GM23338 (cell line): ENCODE measurements around the gene TRIO. TPM values are rescaled to one million over a fixed set of nuclear protein-coding genes. Genes with fewer than 3 reads are reported as not detected.

ENCODE experiments used
- ATAC-seq: fragments of 200-7000 bp; cut with Tn5 transposase; 3 replicates; pipeline ENCODE4 v1.9.1; 2020
- DNase-seq: peaks from one replicate; pipeline ENCODE4 v3.0.0-alpha.2; 2015; ENCODE audit warnings: low spot score
- H2AFZ ChIP-seq: fragments of 200-600 bp; sonication (generic); 2 replicates; pipeline ENCODE4 v1.8.0; 2016; ENCODE audit warnings: antibody characterized with exemption, mild to moderate bottlenecking, moderate library complexity
- H3F3A ChIP-seq: fragments of 200-600 bp; sonication (generic); replicated peaks from 2 replicates; pipeline ENCODE4 v1.8.0; 2017; ENCODE audit warnings: antibody characterized with exemption, mixed run types, low read depth
- H3K27ac ChIP-seq: fragments of 200-600 bp; sonication (generic); 2 replicates; pipeline ENCODE4 v1.6.1; 2016; ENCODE audit warnings: low read depth
- H3K27me3 ChIP-seq: fragments of 200-600 bp; sonication (generic); 2 replicates; pipeline ENCODE4 v1.8.0; 2016; ENCODE audit warnings: mild to moderate bottlenecking, mixed run types, moderate library complexity; ENCODE audit not compliant: insufficient read depth
- H3K36me3 ChIP-seq: fragments of 200-600 bp; sonication (generic); 2 replicates; pipeline ENCODE4 v1.8.0; 2016; ENCODE audit warnings: mild to moderate bottlenecking; ENCODE audit not compliant: insufficient read depth
- H3K4me1 ChIP-seq: fragments of 200-600 bp; sonication (generic); 2 replicates; pipeline ENCODE4 v1.8.0; 2016; ENCODE audit warnings: mild to moderate bottlenecking, moderate library complexity; ENCODE audit not compliant: insufficient read depth
- H3K4me2 ChIP-seq: fragments of 200-600 bp; sonication (generic); 2 replicates; pipeline ENCODE4 v1.7.1; 2017; ENCODE audit warnings: mixed run types
- H3K4me3 ChIP-seq: fragments of 200-600 bp; sonication (generic); 2 replicates; pipeline ENCODE4 v1.6.1; 2016; ENCODE audit warnings: mixed run types
- H3K79me2 ChIP-seq: fragments of 200-600 bp; sonication (generic); replicated peaks from 2 replicates; pipeline ENCODE4 v1.8.0; 2017; ENCODE audit warnings: mild to moderate bottlenecking; ENCODE audit not compliant: insufficient read depth
- H3K9me2 ChIP-seq: fragments of 200-600 bp; sonication (generic); 2 replicates; pipeline ENCODE4 v1.8.0; 2017; ENCODE audit not compliant: insufficient read depth
- H4K20me1 ChIP-seq: fragments of 200-600 bp; sonication (generic); replicated peaks from 2 replicates; pipeline ENCODE4 v1.8.0; 2017; ENCODE audit warnings: mild to moderate bottlenecking; ENCODE audit not compliant: insufficient read depth
- H3K27ac Mint-ChIP-seq: 2 replicates; pipeline ENCODE4 v1.8.0; 2020; ENCODE audit warnings: inconsistent platforms, mild to moderate bottlenecking, moderate library complexity, mixed read lengths
- H3K27me3 Mint-ChIP-seq: 3 replicates; pipeline ENCODE4 v1.8.0; 2022; ENCODE audit warnings: low read depth, mild to moderate bottlenecking, moderate library complexity, mixed read lengths, inconsistent platforms; ENCODE audit not compliant: insufficient read depth, poor library complexity
- H3K36me3 Mint-ChIP-seq: 3 replicates; pipeline ENCODE4 v1.8.0; 2021; ENCODE audit warnings: low read depth, mild to moderate bottlenecking, inconsistent platforms, moderate library complexity, mixed read lengths
- H3K4me1 Mint-ChIP-seq: 3 replicates; pipeline ENCODE4 v1.8.0; 2020; ENCODE audit warnings: mild to moderate bottlenecking, inconsistent platforms, mixed read lengths
- H3K4me3 Mint-ChIP-seq: 3 replicates; pipeline ENCODE4 v1.8.0; 2021; ENCODE audit warnings: moderate library complexity, mild to moderate bottlenecking, inconsistent platforms, mixed read lengths
- H3K9me3 Mint-ChIP-seq: 3 replicates; pipeline ENCODE4 v1.8.0; 2020; ENCODE audit warnings: moderate library complexity, mild to moderate bottlenecking, inconsistent platforms, mixed read lengths
- CREB1 ChIP-seq: fragments of 250-450 bp; sonication (Bioruptor Pico); IDR thresholded peaks from 2 replicates; pipeline ENCODE4 v1.5.0; 2020; ENCODE audit warnings: low read depth, mild to moderate bottlenecking, moderate library complexity
- EZH2 ChIP-seq: fragments of 200-600 bp; sonication (generic); IDR thresholded peaks from one replicate; pipeline ENCODE4 v1.8.0; 2017; ENCODE audit warnings: antibody characterized with exemption, mild to moderate bottlenecking, low read depth; ENCODE audit not compliant: unreplicated experiment
- EZH2phosphoT487 ChIP-seq: fragments of 200-600 bp; sonication (generic); IDR thresholded peaks from one replicate; pipeline ENCODE4 v1.8.1; 2018; ENCODE audit warnings: antibody characterized with exemption; ENCODE audit not compliant: unreplicated experiment
- JUNB ChIP-seq: IDR thresholded peaks from one replicate; pipeline ENCODE4 v1.6.1; 2016; ENCODE audit warnings: antibody characterized with exemption; ENCODE audit not compliant: unreplicated experiment
- NANOG ChIP-seq: IDR thresholded peaks from 2 replicates; pipeline ENCODE4 v1.6.1; 2016; ENCODE audit warnings: antibody characterized with exemption, borderline replicate concordance
- POLR2AphosphoS5 ChIP-seq: IDR thresholded peaks from 2 replicates; pipeline ENCODE4 v1.6.1; 2016; ENCODE audit warnings: antibody characterized with exemption, low read depth
- STAT1 ChIP-seq: IDR thresholded peaks from one replicate; pipeline ENCODE4 v1.6.1; 2016; ENCODE audit warnings: antibody characterized with exemption; ENCODE audit not compliant: unreplicated experiment
- ZNF114 ChIP-seq: fragments of 250-450 bp; sonication (Bioruptor Pico); IDR thresholded peaks from 2 replicates; pipeline ENCODE4 v1.5.0; 2020; ENCODE audit warnings: mild to moderate bottlenecking, moderate library complexity
- ZNF331 ChIP-seq: fragments of 250-450 bp; sonication (Bioruptor Pico); IDR thresholded peaks from 2 replicates; pipeline ENCODE4 v1.5.0; 2020; ENCODE audit warnings: low read depth, mild to moderate bottlenecking, moderate library complexity
- polyA plus RNA-seq: library from polyadenylated mRNA; unstranded; fragments of >200 nt; fragmentation: Nextera tagmentation; extraction: Ambion mirVana; gene quantifications from 2 replicates; pipeline ENCODE4 v1.2.1, GENCODE V29; 2016
- total RNA-seq: library from RNA; depleted of rRNA; stranded (reverse); fragments of >200 nt; shearing (Covaris generic); gene quantifications from 2 replicates; pipeline ENCODE4 v1.2.3, GENCODE V29; 2014
- TF ChIP-seq, protein P1 (sequence below), 2 experiments: fragments of 200-600 bp in 1 of 2; sonication (generic) in 1 of 2; conservative IDR thresholded peaks; 2 replicates each; pipeline versions ENCODE4 v1.5.1 to v1.6.1; 2016 to 2017; ENCODE audit warnings: antibody characterized with exemption in 2 of 2, low read depth in 2 of 2, mild to moderate bottlenecking in 2 of 2, moderate library complexity in 1 of 2
- TF ChIP-seq, protein P2 (sequence below): fragments of 250-450 bp; sonication (Bioruptor Pico); IDR thresholded peaks from 2 replicates; pipeline ENCODE4 v1.5.0; 2020; ENCODE audit warnings: mild to moderate bottlenecking, moderate library complexity
- TF ChIP-seq, protein P3 (sequence below): IDR thresholded peaks from 2 replicates; pipeline ENCODE4 v1.6.1; 2016; ENCODE audit warnings: antibody characterized with exemption
- TF ChIP-seq, protein P4 (sequence below): IDR thresholded peaks from one replicate; pipeline ENCODE4 v1.6.1; 2018; ENCODE audit warnings: antibody characterized with exemption; ENCODE audit not compliant: unreplicated experiment

The TRIO gene
- total and polyA plus RNA-seq, 2 experiments from 2014 or later = 13.8 to 113 TPM

DNA sequence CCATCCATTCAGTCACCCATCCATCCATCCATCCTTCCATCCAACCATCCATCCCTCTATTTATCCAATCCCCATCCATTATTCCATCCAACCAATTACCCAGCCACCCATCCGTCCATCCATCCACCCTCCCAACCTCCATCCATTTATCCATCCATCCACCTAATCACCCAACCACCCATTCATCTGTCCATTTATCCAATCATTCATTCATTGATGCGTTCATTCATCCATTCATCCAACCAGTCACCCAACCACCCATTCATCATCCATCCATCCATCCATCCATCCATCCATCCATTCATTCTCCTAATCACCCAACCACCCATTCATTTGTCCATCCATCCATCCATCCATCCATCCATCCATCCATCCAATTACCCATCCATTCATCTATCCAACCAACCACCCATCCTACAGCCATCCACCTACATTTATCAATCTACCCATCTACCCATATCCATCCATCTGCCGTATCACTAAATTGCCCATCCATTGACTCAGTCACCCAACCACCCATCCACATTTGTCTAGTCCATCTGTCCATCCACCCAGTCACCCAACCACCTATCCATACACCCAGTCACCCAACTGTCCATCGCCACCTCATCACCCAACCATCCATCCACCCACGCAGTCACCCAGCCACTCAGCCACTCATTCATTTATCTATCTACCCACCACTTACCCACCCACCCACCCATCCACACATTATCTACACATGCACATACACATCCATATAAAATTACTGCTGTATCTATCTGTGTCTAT, 165.4 kb downstream of the TRIO start:
- Histone ChIP-seq H3K4me2 (no peak overlapping the region), H3K36me3 (peaks cover 3% of the 10 kb centered on the region; the same call in 1 of the 2 replicates), H2AFZ (no peak overlapping the region), H3K4me3 (no peak overlapping the region), H3K4me1 (peaks cover 6% of the 10 kb centered on the region; the same call in 1 of the 2 replicates), H3K27me3 (no peaks in the 10 kb centered on the region), H3K79me2 (no peaks in the 10 kb centered on the region; the same call in 1 of the 2 replicates), H3K9me2 (peaks cover 8% of the 10 kb centered on the region; the same call in 1 of the 2 replicates), H3F3A (no peaks in the 10 kb centered on the region), H3K27ac (no peak overlapping the region), H4K20me1 (0 out of 2 replicates have a peak, but pooled peaks cover 3% of the 10 kb centered on the region)
- ATAC-seq (no peak), DNase-seq (no peak)
- Mint-ChIP-seq H3K36me3 (peaks cover 42% of the 10 kb centered on the region), H3K9me3 (no peaks in the 10 kb centered on the region), H3K27ac (no peak overlapping the region), H3K27me3 (peaks cover 4% of the 10 kb centered on the region), H3K4me1 (peaks cover 3% of the 10 kb centered on the region; the same call in 1 of the 3 replicates), H3K4me3 (no peak overlapping the region)
- TF ChIP-seq JUNB = no peak
- no peak for TF ChIP-seq EZH2
- TF ChIP-seq CREB1 = no peak
- TF ChIP-seq STAT1 = no peak
- TF ChIP-seq, protein P1, sequence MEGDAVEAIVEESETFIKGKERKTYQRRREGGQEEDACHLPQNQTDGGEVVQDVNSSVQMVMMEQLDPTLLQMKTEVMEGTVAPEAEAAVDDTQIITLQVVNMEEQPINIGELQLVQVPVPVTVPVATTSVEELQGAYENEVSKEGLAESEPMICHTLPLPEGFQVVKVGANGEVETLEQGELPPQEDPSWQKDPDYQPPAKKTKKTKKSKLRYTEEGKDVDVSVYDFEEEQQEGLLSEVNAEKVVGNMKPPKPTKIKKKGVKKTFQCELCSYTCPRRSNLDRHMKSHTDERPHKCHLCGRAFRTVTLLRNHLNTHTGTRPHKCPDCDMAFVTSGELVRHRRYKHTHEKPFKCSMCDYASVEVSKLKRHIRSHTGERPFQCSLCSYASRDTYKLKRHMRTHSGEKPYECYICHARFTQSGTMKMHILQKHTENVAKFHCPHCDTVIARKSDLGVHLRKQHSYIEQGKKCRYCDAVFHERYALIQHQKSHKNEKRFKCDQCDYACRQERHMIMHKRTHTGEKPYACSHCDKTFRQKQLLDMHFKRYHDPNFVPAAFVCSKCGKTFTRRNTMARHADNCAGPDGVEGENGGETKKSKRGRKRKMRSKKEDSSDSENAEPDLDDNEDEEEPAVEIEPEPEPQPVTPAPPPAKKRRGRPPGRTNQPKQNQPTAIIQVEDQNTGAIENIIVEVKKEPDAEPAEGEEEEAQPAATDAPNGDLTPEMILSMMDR (conservative IDR thresholded peaks at IDR 0.05; ENCODE audit: low read depth in 2 of 2) = no peak
- no peak for TF ChIP-seq EZH2phosphoT487
- TF ChIP-seq, protein P2, sequence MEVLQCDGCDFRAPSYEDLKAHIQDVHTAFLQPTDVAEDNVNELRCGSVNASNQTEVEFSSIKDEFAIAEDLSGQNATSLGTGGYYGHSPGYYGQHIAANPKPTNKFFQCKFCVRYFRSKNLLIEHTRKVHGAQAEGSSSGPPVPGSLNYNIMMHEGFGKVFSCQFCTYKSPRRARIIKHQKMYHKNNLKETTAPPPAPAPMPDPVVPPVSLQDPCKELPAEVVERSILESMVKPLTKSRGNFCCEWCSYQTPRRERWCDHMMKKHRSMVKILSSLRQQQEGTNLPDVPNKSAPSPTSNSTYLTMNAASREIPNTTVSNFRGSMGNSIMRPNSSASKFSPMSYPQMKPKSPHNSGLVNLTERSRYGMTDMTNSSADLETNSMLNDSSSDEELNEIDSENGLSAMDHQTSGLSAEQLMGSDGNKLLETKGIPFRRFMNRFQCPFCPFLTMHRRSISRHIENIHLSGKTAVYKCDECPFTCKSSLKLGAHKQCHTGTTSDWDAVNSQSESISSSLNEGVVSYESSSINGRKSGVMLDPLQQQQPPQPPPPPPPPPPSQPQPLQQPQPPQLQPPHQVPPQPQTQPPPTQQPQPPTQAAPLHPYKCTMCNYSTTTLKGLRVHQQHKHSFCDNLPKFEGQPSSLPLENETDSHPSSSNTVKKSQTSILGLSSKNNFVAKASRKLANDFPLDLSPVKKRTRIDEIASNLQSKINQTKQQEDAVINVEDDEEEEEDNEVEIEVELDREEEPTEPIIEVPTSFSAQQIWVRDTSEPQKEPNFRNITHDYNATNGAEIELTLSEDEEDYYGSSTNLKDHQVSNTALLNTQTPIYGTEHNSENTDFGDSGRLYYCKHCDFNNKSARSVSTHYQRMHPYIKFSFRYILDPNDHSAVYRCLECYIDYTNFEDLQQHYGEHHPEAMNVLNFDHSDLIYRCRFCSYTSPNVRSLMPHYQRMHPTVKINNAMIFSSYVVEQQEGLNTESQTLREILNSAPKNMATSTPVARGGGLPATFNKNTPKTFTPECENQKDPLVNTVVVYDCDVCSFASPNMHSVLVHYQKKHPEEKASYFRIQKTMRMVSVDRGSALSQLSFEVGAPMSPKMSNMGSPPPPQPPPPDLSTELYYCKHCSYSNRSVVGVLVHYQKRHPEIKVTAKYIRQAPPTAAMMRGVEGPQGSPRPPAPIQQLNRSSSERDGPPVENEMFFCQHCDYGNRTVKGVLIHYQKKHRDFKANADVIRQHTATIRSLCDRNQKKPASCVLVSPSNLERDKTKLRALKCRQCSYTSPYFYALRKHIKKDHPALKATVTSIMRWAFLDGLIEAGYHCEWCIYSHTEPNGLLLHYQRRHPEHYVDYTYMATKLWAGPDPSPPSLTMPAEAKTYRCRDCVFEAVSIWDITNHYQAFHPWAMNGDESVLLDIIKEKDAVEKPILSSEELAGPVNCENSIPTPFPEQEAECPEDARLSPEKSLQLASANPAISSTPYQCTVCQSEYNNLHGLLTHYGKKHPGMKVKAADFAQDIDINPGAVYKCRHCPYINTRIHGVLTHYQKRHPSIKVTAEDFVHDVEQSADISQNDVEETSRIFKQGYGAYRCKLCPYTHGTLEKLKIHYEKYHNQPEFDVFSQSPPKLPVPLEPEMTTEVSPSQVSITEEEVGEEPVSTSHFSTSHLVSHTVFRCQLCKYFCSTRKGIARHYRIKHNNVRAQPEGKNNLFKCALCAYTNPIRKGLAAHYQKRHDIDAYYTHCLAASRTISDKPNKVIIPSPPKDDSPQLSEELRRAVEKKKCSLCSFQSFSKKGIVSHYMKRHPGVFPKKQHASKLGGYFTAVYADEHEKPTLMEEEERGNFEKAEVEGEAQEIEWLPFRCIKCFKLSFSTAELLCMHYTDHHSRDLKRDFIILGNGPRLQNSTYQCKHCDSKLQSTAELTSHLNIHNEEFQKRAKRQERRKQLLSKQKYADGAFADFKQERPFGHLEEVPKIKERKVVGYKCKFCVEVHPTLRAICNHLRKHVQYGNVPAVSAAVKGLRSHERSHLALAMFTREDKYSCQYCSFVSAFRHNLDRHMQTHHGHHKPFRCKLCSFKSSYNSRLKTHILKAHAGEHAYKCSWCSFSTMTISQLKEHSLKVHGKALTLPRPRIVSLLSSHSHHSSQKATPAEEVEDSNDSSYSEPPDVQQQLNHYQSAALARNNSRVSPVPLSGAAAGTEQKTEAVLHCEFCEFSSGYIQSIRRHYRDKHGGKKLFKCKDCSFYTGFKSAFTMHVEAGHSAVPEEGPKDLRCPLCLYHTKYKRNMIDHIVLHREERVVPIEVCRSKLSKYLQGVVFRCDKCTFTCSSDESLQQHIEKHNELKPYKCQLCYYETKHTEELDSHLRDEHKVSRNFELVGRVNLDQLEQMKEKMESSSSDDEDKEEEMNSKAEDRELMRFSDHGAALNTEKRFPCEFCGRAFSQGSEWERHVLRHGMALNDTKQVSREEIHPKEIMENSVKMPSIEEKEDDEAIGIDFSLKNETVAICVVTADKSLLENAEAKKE = no peak
- no peak for TF ChIP-seq NANOG
- TF ChIP-seq, protein P3, sequence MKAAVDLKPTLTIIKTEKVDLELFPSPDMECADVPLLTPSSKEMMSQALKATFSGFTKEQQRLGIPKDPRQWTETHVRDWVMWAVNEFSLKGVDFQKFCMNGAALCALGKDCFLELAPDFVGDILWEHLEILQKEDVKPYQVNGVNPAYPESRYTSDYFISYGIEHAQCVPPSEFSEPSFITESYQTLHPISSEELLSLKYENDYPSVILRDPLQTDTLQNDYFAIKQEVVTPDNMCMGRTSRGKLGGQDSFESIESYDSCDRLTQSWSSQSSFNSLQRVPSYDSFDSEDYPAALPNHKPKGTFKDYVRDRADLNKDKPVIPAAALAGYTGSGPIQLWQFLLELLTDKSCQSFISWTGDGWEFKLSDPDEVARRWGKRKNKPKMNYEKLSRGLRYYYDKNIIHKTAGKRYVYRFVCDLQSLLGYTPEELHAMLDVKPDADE = no peak
- no peak for TF ChIP-seq POLR2AphosphoS5
- TF ChIP-seq, protein P4, sequence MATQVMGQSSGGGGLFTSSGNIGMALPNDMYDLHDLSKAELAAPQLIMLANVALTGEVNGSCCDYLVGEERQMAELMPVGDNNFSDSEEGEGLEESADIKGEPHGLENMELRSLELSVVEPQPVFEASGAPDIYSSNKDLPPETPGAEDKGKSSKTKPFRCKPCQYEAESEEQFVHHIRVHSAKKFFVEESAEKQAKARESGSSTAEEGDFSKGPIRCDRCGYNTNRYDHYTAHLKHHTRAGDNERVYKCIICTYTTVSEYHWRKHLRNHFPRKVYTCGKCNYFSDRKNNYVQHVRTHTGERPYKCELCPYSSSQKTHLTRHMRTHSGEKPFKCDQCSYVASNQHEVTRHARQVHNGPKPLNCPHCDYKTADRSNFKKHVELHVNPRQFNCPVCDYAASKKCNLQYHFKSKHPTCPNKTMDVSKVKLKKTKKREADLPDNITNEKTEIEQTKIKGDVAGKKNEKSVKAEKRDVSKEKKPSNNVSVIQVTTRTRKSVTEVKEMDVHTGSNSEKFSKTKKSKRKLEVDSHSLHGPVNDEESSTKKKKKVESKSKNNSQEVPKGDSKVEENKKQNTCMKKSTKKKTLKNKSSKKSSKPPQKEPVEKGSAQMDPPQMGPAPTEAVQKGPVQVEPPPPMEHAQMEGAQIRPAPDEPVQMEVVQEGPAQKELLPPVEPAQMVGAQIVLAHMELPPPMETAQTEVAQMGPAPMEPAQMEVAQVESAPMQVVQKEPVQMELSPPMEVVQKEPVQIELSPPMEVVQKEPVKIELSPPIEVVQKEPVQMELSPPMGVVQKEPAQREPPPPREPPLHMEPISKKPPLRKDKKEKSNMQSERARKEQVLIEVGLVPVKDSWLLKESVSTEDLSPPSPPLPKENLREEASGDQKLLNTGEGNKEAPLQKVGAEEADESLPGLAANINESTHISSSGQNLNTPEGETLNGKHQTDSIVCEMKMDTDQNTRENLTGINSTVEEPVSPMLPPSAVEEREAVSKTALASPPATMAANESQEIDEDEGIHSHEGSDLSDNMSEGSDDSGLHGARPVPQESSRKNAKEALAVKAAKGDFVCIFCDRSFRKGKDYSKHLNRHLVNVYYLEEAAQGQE = no peak
- TF ChIP-seq ZNF114 (CRISPR knock-in tag) = no peak
- TF ChIP-seq ZNF331 (CRISPR knock-in tag) = no peak
